ENCODE measurements around the gene FRZB.

The FRZB gene

DNA sequence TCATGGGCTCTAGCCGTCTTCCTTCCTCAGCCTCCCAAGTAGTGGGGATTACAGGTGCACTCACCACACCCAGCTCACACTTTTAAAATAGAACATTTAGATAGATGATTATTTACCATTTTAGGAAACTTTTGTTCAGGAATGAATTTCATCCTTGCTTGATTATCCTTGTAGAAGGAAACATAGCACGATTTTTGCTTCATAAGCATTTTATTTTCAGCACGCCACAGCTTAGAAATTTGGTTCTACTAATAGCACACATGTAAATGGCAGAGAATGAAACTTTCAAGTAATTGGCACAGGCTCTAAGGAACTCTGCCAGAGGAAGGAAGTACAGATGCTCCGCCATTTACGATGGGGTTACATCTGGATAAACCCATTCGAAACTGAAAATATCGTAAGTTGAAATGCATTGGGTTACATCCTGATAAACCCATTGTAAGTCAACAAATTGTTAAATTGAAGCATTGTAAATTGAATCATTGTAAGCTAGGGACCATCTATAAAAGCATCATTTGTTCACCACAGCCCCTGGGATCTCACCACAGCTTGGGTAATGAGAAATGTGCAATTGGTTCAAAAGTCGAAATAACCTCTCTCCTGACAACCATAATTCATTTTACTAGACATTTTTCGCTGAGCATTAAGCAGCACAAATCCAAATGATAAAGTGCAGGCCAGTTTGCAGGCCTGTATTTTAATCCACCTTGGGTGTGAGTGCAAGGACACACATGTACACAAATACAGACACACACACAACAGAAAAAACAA, 33.2 kb downstream of the FRZB start:
- DNase-seq, result no peak

DNA sequence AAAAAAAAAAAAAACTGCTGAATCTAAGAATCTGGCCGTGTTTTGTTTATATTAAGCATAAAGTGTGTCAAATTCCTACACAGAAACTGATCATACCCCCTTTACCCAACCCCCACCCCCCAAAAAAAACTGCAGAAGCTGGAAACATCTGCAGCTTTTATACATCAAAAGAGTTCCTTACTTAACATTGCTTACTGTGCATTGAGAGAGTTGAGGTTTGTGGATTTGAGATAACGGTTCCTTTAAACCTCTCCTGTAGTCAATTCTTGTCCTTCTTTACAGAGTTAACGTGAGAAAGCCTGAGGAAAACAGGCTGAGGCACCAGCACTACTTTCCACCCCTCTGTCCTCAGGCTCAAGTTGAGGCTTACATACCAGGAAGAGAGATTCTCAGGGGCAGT, 34.5 kb downstream of the FRZB start:
- DNase-seq, result no peak

DNA sequence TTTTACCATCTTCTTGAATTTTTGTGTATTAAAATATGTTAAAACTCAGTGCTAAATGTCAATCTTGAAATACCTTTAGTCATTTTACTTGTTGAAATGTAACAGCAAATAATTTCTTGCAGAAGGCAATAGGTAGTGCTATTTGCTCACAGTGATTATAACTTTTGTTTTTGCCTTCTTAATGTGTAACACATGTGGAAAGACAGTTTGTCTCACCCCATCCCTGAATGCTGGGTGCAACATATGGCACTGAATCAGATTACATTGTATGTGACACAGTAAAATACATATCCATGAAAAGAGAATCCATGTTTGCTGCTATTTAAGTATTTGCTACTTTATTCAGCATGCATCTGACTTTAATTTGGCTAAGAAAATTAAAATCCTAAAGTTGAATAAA, 35.3 kb downstream of the FRZB start:
- no peak for DNase-seq

DNA sequence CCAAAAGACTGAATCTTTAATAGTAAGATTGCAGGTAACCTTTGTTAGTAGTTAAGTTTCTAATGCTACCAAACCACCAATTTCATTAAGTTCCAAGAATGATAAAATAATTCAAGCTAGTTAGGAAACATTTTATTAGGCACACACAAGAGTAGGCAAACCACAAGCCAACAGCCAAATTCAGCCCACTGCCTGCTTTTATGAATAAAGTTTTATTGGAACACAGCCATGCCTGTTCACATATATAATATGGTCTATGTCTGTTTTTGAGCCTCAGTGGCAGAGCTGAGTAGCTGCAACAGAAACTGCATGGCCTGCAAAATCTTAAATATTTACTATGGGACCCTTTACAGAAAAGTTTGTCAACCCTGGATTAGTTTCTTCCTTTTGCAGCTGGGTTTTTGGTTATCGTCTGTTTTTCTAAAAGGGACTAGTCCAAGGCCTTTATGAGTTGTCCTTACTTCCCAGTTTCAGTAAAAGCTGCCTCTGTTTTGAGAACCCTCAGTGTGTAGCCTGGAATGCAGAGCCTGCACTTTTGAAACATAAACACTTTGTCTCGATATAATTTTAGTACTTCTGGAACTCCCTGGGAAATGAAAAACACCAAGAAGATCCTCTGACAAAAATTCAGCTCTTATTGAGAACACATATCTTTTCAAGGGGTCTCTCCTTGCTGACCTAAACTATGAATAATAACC, 39.1 kb downstream of the FRZB start:
- no peak for DNase-seq

DNA sequence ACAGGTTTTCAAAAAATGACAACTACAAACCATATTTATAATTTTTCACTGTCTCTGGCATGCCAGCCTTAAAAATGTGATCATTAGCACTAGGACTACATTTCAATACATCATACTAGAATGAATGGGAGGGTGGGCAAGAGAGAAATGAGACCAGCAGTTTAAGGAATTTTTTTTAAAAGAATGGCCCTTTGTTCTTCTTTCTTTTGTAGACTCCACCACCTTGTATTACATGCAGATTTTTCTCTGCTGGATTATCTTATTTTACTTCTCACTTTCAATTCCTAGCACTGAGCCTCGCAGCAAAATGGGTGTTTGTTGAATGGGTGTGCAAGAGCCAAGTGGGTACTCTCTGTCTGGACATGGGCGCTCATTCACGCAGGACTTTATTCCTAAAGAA, 39.9 kb downstream of the FRZB start:
- DNase-seq, result no peak

DNA sequence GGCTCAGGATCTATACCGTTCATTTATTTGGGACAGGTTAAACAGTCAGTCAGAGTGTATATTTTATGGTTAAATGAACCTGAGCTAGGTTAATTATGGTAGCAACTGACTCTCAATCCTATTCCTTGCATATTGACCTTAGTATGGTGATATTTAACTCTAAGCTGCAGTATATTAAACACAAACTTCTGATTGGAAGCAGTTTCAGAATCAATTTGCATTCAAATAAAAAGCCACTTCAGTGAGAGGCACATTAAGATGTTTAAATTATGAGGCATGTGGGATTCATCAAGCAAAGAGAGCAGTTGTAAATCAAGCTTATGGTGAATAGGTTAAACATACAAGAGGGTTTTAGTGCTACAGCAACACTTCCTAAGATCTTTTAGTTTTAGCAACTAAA, 40.4 kb downstream of the FRZB start:
- no peak for DNase-seq

DNA sequence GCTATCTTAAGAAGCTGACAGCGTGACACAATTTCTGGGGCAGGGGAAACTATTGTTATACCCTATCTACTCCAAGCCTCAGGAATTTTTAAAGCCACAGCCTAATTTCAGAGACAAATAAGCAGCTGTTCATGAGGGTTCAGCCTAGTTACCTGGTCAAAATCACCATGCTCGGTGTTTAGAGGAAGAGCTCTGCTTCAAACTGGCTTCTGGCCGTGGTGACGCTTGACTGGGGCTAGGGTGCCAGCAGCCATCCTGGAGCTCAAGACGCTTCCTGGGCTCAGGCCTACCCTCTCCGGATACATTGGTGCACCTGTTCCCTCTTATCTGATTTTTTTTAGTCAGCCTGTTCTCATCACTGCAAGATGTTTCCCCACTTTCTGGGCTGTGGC, 41.7 kb downstream of the FRZB start:
- DNase-seq, result no peak

DNA sequence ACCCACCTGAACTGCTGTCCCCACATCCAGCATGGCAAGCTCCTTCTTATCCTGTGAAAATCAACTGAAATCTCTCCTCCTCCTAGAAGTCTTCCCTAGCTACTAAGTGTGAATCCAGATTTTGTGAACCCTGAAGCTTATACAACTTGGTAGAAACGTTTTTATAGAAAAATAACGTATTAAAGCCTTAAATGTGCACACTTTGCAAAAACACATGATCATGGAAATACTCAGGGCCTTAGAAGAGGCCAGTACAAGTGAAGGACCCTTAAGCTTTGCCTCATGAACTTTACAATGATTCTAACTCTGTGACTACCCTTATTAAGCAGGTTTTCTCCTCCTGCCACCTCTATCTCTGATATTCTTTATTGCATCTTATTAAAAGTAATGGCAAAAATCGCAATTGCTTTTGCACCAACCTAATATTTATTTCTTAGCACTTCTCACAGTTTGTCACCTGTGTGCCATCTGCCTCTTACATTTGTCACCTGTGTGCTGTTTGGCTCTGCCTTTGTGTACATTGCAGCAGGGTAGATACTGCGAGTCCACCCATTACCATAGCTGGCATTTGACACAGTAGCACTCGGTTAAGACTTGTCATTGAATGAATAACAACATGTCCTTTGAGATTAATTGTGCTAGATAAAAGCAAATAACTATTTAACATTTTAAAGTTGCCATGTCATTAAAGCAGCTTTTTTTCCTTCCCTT, 42.2 kb downstream of the FRZB start:
- DNase-seq, result no peak

DNA sequence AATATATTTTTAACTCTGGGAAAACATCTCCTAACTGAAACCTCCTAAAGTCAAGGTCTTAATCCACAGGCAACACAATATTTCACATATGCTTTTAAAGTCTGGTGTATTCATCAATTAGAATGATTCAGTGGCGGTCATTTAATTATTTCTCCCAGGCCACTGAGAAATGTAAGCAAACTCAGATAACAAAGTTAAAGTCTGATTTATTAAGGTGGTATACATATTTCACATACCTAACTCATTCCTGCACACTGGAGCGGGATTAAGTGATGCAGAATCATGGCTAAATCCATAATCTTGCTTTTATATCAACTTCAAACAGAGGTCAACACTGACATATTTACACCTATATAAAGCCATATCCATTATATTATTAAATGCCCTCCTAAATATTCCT, 43.7 kb downstream of the FRZB start:
- no peak for DNase-seq

DNA sequence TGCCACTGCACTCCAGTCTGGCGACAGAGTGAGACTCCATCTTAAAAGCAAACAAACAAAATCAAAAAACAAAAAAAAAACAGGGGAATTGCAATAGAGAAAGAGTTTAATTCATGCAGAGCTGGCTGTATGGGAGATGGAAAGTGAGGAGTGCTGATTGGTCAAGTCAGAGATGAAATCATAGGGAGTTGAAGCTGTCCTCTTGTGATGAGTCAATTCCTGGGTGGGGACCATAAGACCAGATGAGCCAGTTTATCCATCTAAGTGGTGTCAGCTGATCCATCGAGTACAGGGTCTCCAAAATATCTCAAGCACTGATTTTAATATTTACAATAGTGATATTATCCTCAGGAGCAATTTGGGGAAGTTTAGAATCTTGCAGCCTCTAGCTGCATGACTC, 45.3 kb downstream of the FRZB start:
- no peak for DNase-seq

DNA sequence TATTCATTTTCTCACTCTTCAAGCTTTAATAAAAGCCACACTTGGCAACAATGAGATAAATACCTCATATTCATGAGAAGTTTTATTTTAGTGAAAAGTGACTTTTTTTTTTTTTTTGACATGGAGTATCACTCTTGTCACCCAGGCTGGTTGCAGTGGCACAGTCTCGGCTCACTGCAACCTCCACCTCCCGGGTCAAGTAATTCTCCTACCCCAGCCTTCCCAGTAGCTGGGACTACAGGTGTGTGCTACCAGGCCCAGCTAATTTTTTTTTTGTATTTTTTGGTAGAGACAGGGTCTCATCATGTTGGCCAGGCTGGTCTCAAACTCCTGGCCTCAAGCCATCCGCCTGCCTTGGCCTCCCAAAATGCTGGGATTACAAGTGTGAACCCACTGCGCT, 47.0 kb downstream of the FRZB start:
- no peak for DNase-seq

DNA sequence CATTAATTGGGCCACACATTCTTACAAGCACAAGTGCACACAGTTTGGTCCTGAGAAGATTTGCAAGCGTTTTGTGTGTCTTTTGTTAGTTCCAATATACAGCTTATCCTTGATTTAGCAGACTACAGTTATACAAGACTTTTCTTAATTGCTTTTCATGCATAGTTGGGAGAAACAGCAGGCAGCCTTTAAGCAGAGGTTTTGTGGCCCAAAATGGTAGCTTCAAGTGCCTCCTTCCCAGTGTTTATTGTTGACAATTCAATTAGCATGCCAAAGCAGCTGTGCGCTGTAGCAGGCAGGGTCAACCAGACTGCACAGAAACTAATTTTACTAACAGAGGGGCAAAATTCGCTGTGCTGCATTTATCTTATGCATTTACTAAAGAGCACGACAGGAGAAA, 47.5 kb downstream of the FRZB start:
- DNase-seq, result no peak

DNA sequence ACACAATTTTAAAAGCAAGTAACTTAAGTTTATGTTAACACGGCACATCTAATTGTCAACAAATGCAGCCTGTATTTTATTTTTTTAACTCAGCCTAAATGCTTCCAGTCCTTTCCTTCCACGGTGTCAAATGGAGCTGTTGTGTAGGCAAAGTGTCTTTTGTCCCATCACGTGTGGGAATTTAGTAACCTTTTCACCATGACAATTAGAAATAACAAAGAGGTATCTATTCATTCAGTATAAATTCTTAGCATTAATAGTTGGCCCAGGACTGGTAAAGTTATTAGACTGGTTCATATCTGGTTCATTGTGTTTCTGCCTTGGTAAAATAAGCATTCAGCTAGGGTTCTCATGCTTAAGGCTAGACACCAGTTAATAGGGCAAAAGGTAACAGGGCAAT, 47.9 kb downstream of the FRZB start:
- no peak for DNase-seq

DNA sequence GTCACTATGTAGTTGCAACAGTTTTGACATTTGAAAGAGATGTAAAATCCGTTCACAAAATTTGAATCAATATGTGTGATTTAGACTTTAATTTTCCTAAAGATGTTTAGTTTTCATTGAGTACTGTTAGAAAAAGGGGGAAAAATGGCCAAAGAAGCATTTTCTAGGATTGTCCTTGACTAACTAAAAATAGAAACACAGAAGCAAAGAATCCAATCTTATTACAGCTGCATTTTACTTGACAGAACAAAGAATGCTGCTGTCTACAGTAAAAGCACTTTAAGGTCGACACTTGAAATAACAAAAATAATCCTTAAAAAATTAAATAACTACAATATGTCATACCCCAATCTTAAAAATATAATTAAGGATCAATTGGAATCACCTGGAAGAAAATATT, 48.9 kb downstream of the FRZB start:
- DNase-seq, result no peak

DNA sequence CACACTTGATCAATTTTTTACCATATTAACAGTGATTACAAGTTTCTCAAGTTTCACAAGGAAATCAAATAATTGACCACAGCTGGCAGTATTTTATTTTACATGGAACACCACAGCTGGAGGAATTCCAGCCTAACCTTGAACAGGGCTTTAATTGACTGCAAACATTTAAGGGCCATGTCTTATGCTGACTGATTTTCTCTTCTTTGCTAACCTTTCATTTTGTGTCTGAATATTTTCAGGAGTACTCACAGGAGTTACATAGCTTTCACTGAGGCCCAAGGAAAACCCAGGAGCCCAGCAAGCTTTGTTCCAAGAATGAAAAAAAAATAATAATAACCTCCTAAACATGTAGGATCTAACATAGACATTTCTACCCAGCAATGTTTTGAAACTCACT, 49.6 kb downstream of the FRZB start:
- no peak for DNase-seq

DNA sequence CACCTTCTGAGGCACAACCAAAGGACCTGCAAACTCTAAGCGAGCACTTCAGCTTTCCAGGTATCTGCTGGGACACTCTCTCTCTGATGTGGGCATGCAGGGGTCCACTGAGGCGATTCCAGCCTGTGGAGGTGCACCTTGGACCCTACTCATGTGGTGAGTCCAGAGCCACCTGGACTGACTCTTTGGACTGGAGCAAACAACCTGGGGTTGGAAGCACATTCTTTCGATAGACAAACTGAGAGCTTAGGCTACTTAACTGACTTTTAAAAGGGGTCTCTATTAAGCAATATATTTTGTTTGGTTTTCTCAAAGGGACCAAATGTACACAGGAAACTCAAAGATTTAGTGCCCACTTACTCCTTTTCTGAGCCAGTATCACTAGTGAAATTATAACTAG, 51.6 kb downstream of the FRZB start:
- no peak for DNase-seq

DNA sequence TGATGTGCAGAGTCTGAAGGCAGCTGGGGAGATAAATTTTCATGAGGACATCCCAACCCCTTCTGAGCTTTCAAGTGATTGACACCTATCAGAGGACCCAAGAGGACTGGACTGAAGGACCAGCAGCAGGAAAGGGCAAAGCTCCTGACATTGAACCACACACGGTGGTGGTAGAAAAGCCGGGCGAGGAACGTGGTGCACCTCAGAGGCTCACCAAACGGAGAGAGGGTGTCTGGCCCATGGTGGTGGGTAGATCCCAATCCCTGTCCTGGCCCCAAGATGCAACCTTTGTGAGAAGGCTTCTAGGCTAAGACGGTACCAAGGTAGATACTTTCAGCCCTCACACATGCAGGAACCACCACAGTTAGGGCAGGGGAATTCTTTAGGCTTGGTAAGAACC, 52.1 kb downstream of the FRZB start:
- DNase-seq, result no peak

DNA sequence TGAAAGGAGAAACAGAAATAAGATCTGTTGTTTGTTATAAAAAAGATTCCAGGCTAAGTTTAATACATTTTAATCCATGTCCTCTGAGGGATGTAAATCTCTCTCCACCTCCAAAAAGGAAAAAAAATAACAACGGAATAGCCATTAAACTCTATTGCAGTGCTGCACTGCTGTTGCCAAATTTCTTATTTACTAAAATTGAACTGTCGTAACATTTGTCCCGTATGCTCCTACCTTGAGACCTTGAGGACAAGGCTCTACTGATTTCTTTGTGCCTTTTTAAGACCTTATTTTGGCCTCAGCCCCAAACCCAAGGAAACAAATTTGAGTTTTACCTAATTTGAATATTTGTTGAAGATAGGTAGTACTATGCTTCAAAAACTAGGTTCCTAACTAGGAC, 56.4 kb downstream of the FRZB start:
- no peak for DNase-seq

DNA sequence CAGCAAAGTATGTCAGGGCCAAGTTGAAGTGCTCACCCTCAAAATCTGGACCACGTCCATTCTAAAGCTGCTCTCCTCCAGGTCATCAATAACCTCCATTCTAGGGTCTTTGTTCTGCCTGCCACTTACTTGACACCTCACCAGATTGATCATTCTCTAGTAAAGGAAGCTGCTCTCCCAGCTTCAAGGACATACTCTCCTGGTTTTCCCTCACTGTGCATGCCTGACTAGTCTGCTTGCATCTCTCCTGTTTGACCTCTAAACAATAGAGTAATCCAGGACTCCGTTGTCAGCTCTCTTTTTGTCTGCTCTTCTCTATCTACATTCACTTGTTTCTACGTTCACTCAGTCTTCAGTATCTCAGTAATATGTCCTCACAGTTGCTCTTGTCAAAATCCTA, 59.1 kb downstream of the FRZB start:
- DNase-seq, result no peak

DNA sequence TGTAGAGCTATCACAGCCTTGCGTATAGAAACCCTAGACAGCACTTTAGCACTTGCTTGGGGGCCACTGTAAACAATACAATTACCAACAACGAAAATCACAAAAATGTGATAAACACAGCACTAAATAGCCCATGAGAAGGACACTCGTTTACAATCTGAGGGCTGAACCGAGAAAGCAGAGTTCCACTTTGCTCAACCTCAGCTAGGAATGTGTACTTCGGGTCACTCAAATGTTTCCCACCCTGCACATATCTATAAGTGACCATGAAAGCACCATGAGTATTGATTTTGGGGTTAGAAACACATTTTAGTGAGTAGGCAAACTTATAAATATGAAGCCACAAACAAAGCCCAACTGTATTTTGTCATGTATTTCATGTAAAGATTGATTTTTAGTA, 62.3 kb downstream of the FRZB start:
- no peak for DNase-seq

DNA sequence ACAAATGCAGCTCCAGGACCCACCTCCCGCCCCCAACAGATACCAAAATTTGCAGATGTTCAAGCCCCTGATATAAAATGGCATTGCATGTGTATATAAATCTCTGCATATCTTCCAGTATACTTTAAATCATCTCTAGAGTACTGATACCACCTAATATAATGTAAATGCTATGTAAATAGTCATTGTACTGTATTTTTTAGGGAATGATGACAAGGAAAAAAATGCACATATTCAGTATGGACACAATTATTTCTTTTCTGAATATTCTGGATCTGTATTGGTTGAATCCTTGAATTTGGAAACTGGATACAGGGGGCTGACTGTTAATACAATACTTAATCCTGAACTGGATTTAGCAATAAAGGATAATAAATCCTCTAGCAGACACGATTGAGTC, 67.7 kb downstream of the FRZB start:
- no peak for DNase-seq

DNA sequence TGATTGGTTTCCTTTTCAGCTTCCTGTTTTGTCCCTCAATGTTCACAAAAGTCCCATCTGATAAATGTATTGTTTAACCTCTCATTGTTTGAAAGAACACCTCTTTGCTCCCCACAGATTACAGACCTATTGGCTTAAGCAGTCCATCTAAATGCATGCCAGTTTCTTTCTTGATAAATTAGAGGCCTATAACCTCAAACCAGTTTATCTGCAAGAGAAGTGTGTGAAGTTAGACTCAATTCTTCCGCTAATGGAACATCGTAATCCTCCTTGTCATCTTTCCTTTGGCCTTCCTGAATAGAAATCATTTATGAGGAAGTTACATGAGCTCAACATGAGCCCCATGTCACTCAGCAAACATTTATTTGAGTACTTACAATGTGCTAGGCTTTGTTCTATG, 74.0 kb downstream of the FRZB start:
- DNase-seq, result no peak

DNA sequence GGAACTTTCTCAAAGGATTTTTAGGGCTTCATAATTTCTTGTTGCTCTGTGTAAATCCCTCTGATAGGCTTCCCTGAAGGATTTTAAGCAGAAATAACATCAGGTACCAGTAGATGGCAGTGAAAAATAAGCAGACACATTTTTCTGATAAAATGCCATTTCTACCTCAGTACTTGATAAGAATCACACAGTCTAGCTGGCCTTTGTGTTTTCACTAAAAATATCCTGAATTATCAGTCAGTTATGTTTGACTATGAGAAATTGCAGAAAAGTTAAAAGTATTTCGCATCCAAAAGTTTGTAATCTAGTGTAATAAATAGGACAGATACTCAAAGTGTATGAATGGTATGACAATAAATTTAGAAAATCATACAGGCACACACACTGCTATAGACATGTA, 81.7 kb downstream of the FRZB start:
- DNase-seq, result no peak

DNA sequence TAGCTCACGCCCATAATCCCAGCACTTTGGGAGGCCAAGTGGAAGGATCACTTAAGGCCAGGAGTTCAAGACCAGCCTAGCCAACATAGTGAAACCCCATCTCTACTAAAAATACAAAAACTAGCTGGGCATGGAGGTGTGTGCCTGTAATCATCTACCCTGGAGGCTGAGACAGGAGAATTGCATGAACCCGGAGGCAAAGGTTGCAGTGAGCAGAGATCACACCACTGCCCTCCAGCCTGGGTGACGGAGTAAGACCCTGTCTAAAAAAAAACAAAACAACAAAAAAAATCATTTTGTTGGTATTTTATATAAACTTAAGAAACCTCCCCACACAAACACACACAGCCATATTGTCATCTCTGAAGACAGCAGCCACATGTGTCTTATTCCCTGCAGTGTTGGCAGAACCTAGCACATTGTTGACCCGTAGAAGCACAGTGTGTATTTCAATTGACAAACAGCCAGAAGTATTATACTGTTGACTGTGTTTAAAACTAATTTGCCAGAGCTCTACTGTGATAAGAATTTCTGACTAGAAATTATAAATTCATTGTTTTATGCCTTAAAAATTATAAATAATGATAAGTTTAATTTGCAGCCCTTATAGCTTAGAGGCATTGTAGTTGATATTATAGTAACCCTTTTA, 82.3 kb downstream of the FRZB start:
- DNase-seq, result no peak

Data from SIG-M5 (cell line).